ENCODE data around the gene UBE2F.
"Not testable (repeated sequence)": the region's sequence is repeated elsewhere in the genome, so short reads cannot be mapped to it uniquely, and the experiment has no call there.

Gene UBE2F

DNA sequence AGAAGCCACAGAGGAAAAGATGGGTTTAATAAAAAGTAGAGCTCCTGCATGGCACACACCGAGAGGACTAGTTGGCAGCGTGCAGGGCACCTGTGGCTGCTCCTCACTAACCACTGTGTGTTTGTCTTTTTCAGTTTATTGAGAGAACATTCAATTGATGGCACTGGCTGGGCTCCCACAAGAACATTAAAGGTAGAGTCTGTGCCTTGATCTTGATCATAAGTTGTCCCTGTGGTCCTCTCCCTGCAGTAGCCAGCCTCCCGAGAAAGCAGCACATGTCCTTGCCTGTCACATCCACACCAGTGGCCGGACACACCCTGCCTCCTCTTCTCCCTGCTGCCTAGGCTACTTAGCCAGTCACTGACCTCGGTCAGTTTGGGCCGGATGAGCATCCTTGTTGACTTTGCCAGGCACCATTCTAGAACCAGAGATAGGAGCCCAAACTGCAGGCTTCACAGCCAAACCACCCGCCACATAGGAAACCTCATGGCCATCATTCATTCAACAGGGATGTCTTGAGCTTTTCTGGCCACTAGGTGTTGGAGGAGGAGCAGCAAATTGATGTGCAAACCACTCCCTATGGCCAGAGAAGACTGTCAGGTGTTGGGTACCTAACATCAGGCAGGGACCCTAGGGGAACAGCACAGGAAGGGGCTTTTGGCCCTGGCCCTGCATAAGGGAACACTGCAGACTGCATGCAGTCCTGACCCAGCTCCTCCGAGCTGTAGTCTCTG is 63.8 kb downstream of the UBE2F start:
- Histone ChIP-seq H3K27ac (replicated peaks) (no peak overlapping the region), H3K4me3 (replicated peaks; ENCODE audit: insufficient read depth, low read length) (no peak overlapping the region), H3K27me3 (ENCODE audit: insufficient read depth, poor library complexity, severe bottlenecking) (no peaks in the 10 kb centered on the region)
- no peak for TF ChIP-seq GABPA (IDR thresholded peaks at IDR 0.05; ENCODE audit: low read depth)
- no peak for TF ChIP-seq POLR2AphosphoS5 (IDR thresholded peaks at IDR 0.05; ENCODE audit: low read depth)
- no peak for TF ChIP-seq REST (IDR thresholded peaks at IDR 0.05; ENCODE audit: insufficient replicate concordance, low read depth)
- TF ChIP-seq, protein P1, sequence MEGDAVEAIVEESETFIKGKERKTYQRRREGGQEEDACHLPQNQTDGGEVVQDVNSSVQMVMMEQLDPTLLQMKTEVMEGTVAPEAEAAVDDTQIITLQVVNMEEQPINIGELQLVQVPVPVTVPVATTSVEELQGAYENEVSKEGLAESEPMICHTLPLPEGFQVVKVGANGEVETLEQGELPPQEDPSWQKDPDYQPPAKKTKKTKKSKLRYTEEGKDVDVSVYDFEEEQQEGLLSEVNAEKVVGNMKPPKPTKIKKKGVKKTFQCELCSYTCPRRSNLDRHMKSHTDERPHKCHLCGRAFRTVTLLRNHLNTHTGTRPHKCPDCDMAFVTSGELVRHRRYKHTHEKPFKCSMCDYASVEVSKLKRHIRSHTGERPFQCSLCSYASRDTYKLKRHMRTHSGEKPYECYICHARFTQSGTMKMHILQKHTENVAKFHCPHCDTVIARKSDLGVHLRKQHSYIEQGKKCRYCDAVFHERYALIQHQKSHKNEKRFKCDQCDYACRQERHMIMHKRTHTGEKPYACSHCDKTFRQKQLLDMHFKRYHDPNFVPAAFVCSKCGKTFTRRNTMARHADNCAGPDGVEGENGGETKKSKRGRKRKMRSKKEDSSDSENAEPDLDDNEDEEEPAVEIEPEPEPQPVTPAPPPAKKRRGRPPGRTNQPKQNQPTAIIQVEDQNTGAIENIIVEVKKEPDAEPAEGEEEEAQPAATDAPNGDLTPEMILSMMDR (IDR thresholded peaks at IDR 0.05; ENCODE audit: insufficient read depth, low read length) = no peak
- no peak for TF ChIP-seq SPI1 (IDR thresholded peaks at IDR 0.05; ENCODE audit: borderline replicate concordance, low read depth)
- no peak for DNase-seq (ENCODE audit: low read depth in 1 of 2, low spot score in 1 of 2)

- Histone ChIP-seq H3K4me3 (replicated peaks; ENCODE audit: insufficient read depth, low read length) (no peak overlapping the region), H3K27me3 (ENCODE audit: insufficient read depth, poor library complexity, severe bottlenecking) (no peaks in the 10 kb centered on the region), H3K27ac (replicated peaks) (no peak overlapping the region)
- no peak for DNase-seq (ENCODE audit: low read depth in 1 of 2, low spot score in 1 of 2)
- TF ChIP-seq POLR2AphosphoS5 (IDR thresholded peaks at IDR 0.05; ENCODE audit: low read depth) (no peak), SPI1 (IDR thresholded peaks at IDR 0.05; ENCODE audit: borderline replicate concordance, low read depth) (no peak), REST (IDR thresholded peaks at IDR 0.05; ENCODE audit: insufficient replicate concordance, low read depth) (no peak), GABPA (IDR thresholded peaks at IDR 0.05; ENCODE audit: low read depth) (no peak)
- TF ChIP-seq, protein P1 (IDR thresholded peaks at IDR 0.05; ENCODE audit: insufficient read depth, low read length) = no peak
Observed at GRCh38 chr2:238031751-238032150, 64.9 kb downstream of the UBE2F start.

GRCh38 chr2:238032755-238033337 is 66.0 kb downstream of the UBE2F start:
- TF ChIP-seq, protein P1 (IDR thresholded peaks at IDR 0.05; ENCODE audit: insufficient read depth, low read length) = no peak
- TF ChIP-seq GABPA (IDR thresholded peaks at IDR 0.05; ENCODE audit: low read depth) = no peak
- no peak for TF ChIP-seq REST (IDR thresholded peaks at IDR 0.05; ENCODE audit: insufficient replicate concordance, low read depth)
- TF ChIP-seq SPI1 (IDR thresholded peaks at IDR 0.05; ENCODE audit: borderline replicate concordance, low read depth) = no peak
- TF ChIP-seq POLR2AphosphoS5 (IDR thresholded peaks at IDR 0.05; ENCODE audit: low read depth) = no peak
- Histone ChIP-seq H3K27me3 (ENCODE audit: insufficient read depth, poor library complexity, severe bottlenecking) (no peaks in the 10 kb centered on the region), H3K27ac (replicated peaks) (no peak overlapping the region), H3K4me3 (replicated peaks; ENCODE audit: insufficient read depth, low read length) (no peak overlapping the region)
- DNase-seq (ENCODE audit: low read depth in 1 of 2, low spot score in 1 of 2) = no peak

DNA sequence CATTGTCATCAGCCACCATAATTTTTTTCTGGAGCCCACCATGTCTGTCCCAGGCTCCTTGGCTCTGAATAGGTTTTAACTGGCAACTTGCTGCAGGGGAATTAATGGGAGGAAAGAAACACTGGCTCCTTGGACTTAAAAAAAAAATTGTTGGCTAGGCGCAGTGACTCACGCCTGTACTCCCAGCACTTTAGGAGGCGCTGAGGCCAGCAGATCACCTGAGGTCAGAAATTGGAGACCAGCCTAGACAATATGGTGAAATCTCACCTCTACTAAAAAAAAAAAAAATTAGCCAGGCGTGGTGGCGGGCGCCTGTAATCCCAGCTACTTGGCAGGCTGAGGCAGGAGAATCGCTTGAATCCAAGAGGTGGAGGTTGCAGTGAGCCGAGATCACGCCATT is 67.2 kb downstream of the UBE2F start:
- not testable (repeated sequence) for H3K4me3 ChIP-seq (replicated peaks; ENCODE audit: insufficient read depth, low read length); DNase-seq (ENCODE audit: low read depth in 1 of 2, low spot score in 1 of 2); H3K27me3 ChIP-seq (ENCODE audit: insufficient read depth, poor library complexity, severe bottlenecking); H3K27ac ChIP-seq (replicated peaks)

Measured in HL-60 (cell line).